ENCODE data around the gene LHX3. TPM values are rescaled to one million over a fixed set of nuclear protein-coding genes. Genes with fewer than 3 reads are reported as not detected.

LHX3 gene
- total RNA-seq, 1 experiment from 2014 or later, result not detected

DNA sequence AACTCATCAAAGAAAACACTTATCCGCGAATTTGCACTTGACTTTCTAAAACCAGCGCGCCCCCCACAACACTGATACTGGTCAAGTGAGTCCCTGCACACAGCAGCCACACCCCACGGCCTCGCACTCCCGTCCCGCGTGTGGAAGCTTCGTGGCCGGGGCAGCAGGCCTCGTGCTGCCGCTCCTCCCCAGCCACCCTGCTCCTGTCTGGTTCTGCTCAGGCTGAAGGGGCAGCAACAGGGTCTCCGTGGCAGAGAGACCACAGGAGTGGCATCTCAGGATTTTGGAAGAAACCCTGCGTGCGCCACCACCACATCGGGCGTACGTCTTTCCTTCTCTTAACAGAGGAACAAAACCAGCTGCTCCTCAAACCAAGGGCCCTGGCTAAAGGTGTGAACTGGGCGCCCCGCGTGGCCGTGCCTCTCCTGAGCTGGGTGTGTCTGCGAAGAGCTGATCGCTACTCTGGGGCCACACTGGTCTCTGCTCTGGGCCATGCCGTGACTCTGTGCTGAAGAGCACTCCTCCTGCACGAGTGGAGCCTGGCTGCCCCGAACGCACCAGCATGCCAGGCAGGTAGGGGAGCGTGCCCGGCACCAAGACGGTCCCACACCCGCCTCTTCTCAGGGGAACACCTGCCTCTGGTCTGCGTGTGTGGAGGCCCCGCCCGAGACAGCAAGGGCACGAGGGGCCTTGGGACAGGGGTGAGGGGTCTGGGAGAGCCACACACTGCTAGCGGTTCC lies 17.4 kb upstream of the LHX3 start:
- no peak overlapping the region for H4K5ac ChIP-seq (ENCODE audit: insufficient read length, low read depth, low read length)
- H2BK20ac ChIP-seq (ENCODE audit: low read depth, low read length, poor library complexity, severe bottlenecking), result no peak overlapping the region
- H4K20me1 ChIP-seq (ENCODE audit: control insufficient read depth, insufficient read depth, insufficient read length), result no peaks in the 10 kb centered on the region
- no peaks in the 10 kb centered on the region for H3K4me1 ChIP-seq (ENCODE audit: insufficient read depth, low read length)
- no peak overlapping the region for H3T11ph ChIP-seq (ENCODE audit: low read length)
- no peaks in the 10 kb centered on the region for H3K27me3 ChIP-seq (ENCODE audit: insufficient read depth, low read length)
- H2BK5ac ChIP-seq (ENCODE audit: insufficient read length, low read length), result no peak overlapping the region
- WGBS (ENCODE audit: extremely low coverage, insufficient read length, low lambda C conversion rate), result no CpG with 5 or more reads among the region's 38 CpGs
- H3K4me2 ChIP-seq (ENCODE audit: insufficient read depth, insufficient read length, low read length), result no peak overlapping the region
- H3K27ac Mint-ChIP-seq, result peak overlapping the region in 2 of 3 experiments; percentile 13 to 60; a peak in 3 of 7 replicates
- TF ChIP-seq, protein P1, sequence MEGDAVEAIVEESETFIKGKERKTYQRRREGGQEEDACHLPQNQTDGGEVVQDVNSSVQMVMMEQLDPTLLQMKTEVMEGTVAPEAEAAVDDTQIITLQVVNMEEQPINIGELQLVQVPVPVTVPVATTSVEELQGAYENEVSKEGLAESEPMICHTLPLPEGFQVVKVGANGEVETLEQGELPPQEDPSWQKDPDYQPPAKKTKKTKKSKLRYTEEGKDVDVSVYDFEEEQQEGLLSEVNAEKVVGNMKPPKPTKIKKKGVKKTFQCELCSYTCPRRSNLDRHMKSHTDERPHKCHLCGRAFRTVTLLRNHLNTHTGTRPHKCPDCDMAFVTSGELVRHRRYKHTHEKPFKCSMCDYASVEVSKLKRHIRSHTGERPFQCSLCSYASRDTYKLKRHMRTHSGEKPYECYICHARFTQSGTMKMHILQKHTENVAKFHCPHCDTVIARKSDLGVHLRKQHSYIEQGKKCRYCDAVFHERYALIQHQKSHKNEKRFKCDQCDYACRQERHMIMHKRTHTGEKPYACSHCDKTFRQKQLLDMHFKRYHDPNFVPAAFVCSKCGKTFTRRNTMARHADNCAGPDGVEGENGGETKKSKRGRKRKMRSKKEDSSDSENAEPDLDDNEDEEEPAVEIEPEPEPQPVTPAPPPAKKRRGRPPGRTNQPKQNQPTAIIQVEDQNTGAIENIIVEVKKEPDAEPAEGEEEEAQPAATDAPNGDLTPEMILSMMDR (conservative IDR thresholded peaks at IDR 0.05), result no peak
- no peaks in the 10 kb centered on the region for H3K23me2 ChIP-seq (ENCODE audit: insufficient read length, low read depth, low read length, poor library complexity, severe bottlenecking)
- no peak overlapping the region for H2BK12ac ChIP-seq (ENCODE audit: insufficient read length, low read depth, low read length)
- H3K79me2 ChIP-seq (ENCODE audit: insufficient read depth, low read length), result no peaks in the 10 kb centered on the region
- no peak overlapping the region for H3K56ac ChIP-seq (ENCODE audit: insufficient read length, low read depth, low read length)
- H3K27ac ChIP-seq (ENCODE audit: insufficient read length, low read depth, low read length), result no peak overlapping the region
- no peak overlapping the region for H3K23ac ChIP-seq (ENCODE audit: insufficient read length, low read depth, low read length)
- H3K4me3 Mint-ChIP-seq, result no peak overlapping the region
- H3K9ac ChIP-seq (ENCODE audit: extremely low read depth, insufficient read length, low read length), result no peak overlapping the region
- no peak overlapping the region for H2BK120ac ChIP-seq (ENCODE audit: low read depth, low read length, poor library complexity, severe bottlenecking)
- H3K14ac ChIP-seq (ENCODE audit: insufficient read depth, low read length), result no peak overlapping the region; the same call in 1 of the 2 replicates
- H2AK5ac ChIP-seq (ENCODE audit: insufficient read length, low read length), result no peak overlapping the region
- H3K79me1 ChIP-seq (ENCODE audit: insufficient read depth, low read depth, low read length, poor library complexity, severe bottlenecking), result no peaks in the 10 kb centered on the region
- DNase-seq, result no peak
- no peak overlapping the region for H4K91ac ChIP-seq (ENCODE audit: insufficient read length, low read depth, low read length)
- no peaks in the 10 kb centered on the region for H3K27me3 Mint-ChIP-seq (ENCODE audit: low read depth)
- no peak overlapping the region for H2BK15ac ChIP-seq (ENCODE audit: low read depth, low read length)
- H3K18ac ChIP-seq (ENCODE audit: insufficient read length, low read depth, low read length), result no peak overlapping the region
- peaks cover 16 to 45% (median 19%) of the 10 kb centered on the region in 3 experiments for H3K36me3 Mint-ChIP-seq (ENCODE audit: insufficient read depth in 1 of 3, low read depth in 3 of 3)
- H3K9me3 Mint-ChIP-seq, result no peaks in the 10 kb centered on the region
- no peak overlapping the region for H4K8ac ChIP-seq (replicated peaks; ENCODE audit: insufficient read length, low read depth, low read length)
- H2AFZ ChIP-seq (ENCODE audit: low read length), result no peak overlapping the region
- no peak overlapping the region for H3K4ac ChIP-seq (ENCODE audit: low read depth, low read length)
- no peaks in the 10 kb centered on the region for H3K9me3 ChIP-seq (ENCODE audit: control insufficient read depth, low read depth, low read length)
- peaks cover 0 to 5% of the 10 kb centered on the region in 2 experiments; a peak in 2 of 4 replicates for H3K4me1 Mint-ChIP-seq

Data from H9 (cell line).